Stimulated activated CD4-positive, alpha-beta T cell treated with anti-CD3 and anti-CD28 coated beads, Interleukin-2, amount 100 ng/mL, for 4 hours (primary cell): Measurements from ENCODE around the gene C3.
A peak's percentile ranks its signal among the peaks of the same experiment; 100 is the strongest.
"Not testable (repeated sequence)": the region's sequence is repeated elsewhere in the genome, so short reads cannot be mapped to it uniquely, and the experiment has no call there.

Experiments used
- DNase-seq: peaks from one replicate; pipeline ENCODE4 v3.0.0-alpha.2; 2020; ENCODE audit warnings: low read depth

C3 gene

GRCh38 chr19:6663236-6664201 lies 56.9 kb downstream of the C3 start:
- DNase-seq, result no peak

GRCh38 chr19:6662702-6663101 lies 57.7 kb downstream of the C3 start:
- no peak for DNase-seq

- DNase-seq, result peak; percentile 61
These were observed 58.8 kb downstream of the C3 start for GRCh38 chr19:6661509-6662244.

- no peak for DNase-seq
These were observed 59.5 kb downstream of the C3 start for GRCh38 chr19:6660930-6661329.

GRCh38 chr19:6656390-6656789 lies 64.1 kb downstream of the C3 start:
- not testable (repeated sequence) for DNase-seq

- DNase-seq, result no peak
These were observed 65.8 kb downstream of the C3 start for GRCh38 chr19:6654347-6655310.

GRCh38 chr19:6652805-6653094 lies 67.7 kb downstream of the C3 start:
- DNase-seq, result no peak

- DNase-seq, result no peak
These were observed 68.3 kb downstream of the C3 start for GRCh38 chr19:6651965-6652804.

GRCh38 chr19:6649185-6649584 lies 71.3 kb downstream of the C3 start:
- DNase-seq, result no peak

- no peak for DNase-seq
These were observed 72.2 kb downstream of the C3 start for GRCh38 chr19:6648141-6648715.

- no peak for DNase-seq
These were observed 75.7 kb downstream of the C3 start for GRCh38 chr19:6644796-6645195.

GRCh38 chr19:6640333-6640732 lies 80.1 kb downstream of the C3 start:
- DNase-seq, result not testable (repeated sequence)

- no peak for DNase-seq
These were observed 81.0 kb downstream of the C3 start for GRCh38 chr19:6639439-6639838.

GRCh38 chr19:6633456-6633813 lies 87.0 kb downstream of the C3 start:
- not testable (repeated sequence) for DNase-seq

GRCh38 chr19:6632747-6633455 lies 87.5 kb downstream of the C3 start:
- DNase-seq, result not testable (repeated sequence)

- DNase-seq, result peak; percentile 81
These were observed 88.3 kb downstream of the C3 start for GRCh38 chr19:6632002-6632621.
